K562 (cell line): ENCODE measurements around the gene PLOD1. TPM values are rescaled to one million over a fixed set of nuclear protein-coding genes. Genes with fewer than 3 reads are reported as not detected.

Source experiments
- ATF3 ChIP-seq, 2 experiments: fragments of 450-650 bp in 1 of 2; sonication (generic) in 1 of 2; formaldehyde crosslinking in 1 of 2; IDR thresholded peaks in 1 of 2; conservative IDR thresholded peaks in 1 of 2; 2 replicates each; pipeline versions ENCODE4 v1.6.1 to v1.8.1; 2016 to 2023; ENCODE audit warnings: mild to moderate bottlenecking in 2 of 2, moderate library complexity in 2 of 2, inconsistent platforms in 1 of 2, missing genetic modification reagents in 1 of 2
- CHD2 ChIP-seq: IDR thresholded peaks from 2 replicates; pipeline ENCODE4 v1.6.1; 2011; ENCODE audit warnings: low read depth, low read length
- HNRNPH1 ChIP-seq: fragments of 200-400 bp; formaldehyde crosslinking; optimal IDR thresholded peaks from 2 replicates; pipeline ENCODE3; 2017; ENCODE audit warnings: low read depth, mild to moderate bottlenecking, low read length, moderate library complexity
- HOMEZ ChIP-seq: fragments of 250-450 bp; sonication (Bioruptor Pico); IDR thresholded peaks from 2 replicates; pipeline ENCODE4 v1.4.0; 2020; ENCODE audit warnings: mild to moderate bottlenecking, moderate library complexity
- KHSRP ChIP-seq: fragments of 450-650 bp; IDR thresholded peaks from 2 replicates; pipeline ENCODE4 v1.6.1; 2017
- KLF16 ChIP-seq: IDR thresholded peaks from 2 replicates; pipeline ENCODE4 v1.6.1; 2016; ENCODE audit warnings: antibody characterized with exemption
- MXI1 ChIP-seq: IDR thresholded peaks from 2 replicates; pipeline ENCODE4 v1.6.1; 2011; ENCODE audit warnings: low read depth, mild to moderate bottlenecking, improper control_type of control experiment, low read length
- NCOR1 ChIP-seq: fragments of 450-650 bp; IDR thresholded peaks from 2 replicates; pipeline ENCODE4 v1.6.1; 2016; ENCODE audit warnings: mild to moderate bottlenecking, moderate library complexity
- NFE2 ChIP-seq: IDR thresholded peaks from 2 replicates; pipeline ENCODE4 v1.6.1; 2014; ENCODE audit warnings: antibody characterized with exemption, low read depth
- NONO ChIP-seq, 2 experiments: fragments of 200-400 bp in 1 of 2; fragments of 450-650 bp in 1 of 2; formaldehyde crosslinking in 1 of 2; IDR thresholded peaks; 2 replicates each; pipeline ENCODE4 v1.6.1; 2017; ENCODE audit warnings: low read depth in 2 of 2, mild to moderate bottlenecking in 2 of 2, moderate library complexity in 2 of 2, low read length in 1 of 2
- PHF21A ChIP-seq: fragments of 450-650 bp; IDR thresholded peaks from 2 replicates; pipeline ENCODE4 v1.6.1; 2017; ENCODE audit warnings: low read depth, borderline replicate concordance
- PML ChIP-seq: IDR thresholded peaks from 2 replicates; pipeline ENCODE4 v1.6.1; 2012; ENCODE audit warnings: low read length, inconsistent platforms
- POLR3A ChIP-seq: IDR thresholded peaks from 2 replicates; pipeline ENCODE4 v1.6.1; 2011; ENCODE audit warnings: borderline replicate concordance, mild to moderate bottlenecking, moderate library complexity; ENCODE audit not compliant: insufficient read length, insufficient read depth; ENCODE audit errors: extremely low read depth
- RHOXF2B ChIP-seq: fragments of 250-450 bp; sonication (Bioruptor Pico); conservative IDR thresholded peaks from 2 replicates; pipeline ENCODE4 v1.5.1; 2021
- TCFL5 ChIP-seq: fragments of 250-450 bp; sonication (Bioruptor Pico); conservative IDR thresholded peaks from 2 replicates; pipeline ENCODE4 v1.6.1; 2021; ENCODE audit warnings: mild to moderate bottlenecking, moderate library complexity, matching md5 sums
- TEAD2 ChIP-seq: fragments of 450-650 bp; IDR thresholded peaks from 2 replicates; pipeline ENCODE4 v1.6.1; 2016; ENCODE audit warnings: missing genetic modification characterization, control low read depth, missing compliant biosample characterization
- TEAD4 ChIP-seq, 2 experiments: sonication (generic) in 1 of 2; formaldehyde crosslinking in 1 of 2; IDR thresholded peaks; 2 replicates each; pipeline versions ENCODE4 v1.6.1 to v1.8.0; 2012 to 2022; ENCODE audit warnings: borderline replicate concordance in 1 of 2, inconsistent platforms in 1 of 2, low read length in 1 of 2, mild to moderate bottlenecking in 1 of 2, missing genetic modification reagents in 1 of 2
- TRIM24 ChIP-seq, 2 experiments: fragments of 450-650 bp; IDR thresholded peaks; 2 replicates each; pipeline ENCODE4 v1.6.1; 2016
- YBX1 ChIP-seq: fragments of 450-650 bp; IDR thresholded peaks from 2 replicates; pipeline ENCODE4 v1.7.1; 2016; ENCODE audit warnings: mild to moderate bottlenecking
- ZBTB1 ChIP-seq: sonication (generic); formaldehyde crosslinking; IDR thresholded peaks from 2 replicates; pipeline ENCODE4 v1.8.1; 2023; ENCODE audit warnings: missing genetic modification reagents, low read depth, mild to moderate bottlenecking, borderline replicate concordance
- ZNF212 ChIP-seq: fragments of 450-650 bp; formaldehyde crosslinking; IDR thresholded peaks from 2 replicates; pipeline ENCODE4 v1.4.0; 2020; ENCODE audit warnings: mild to moderate bottlenecking
- ZNF449 ChIP-seq: fragments of 250-450 bp; sonication (Bioruptor Pico); IDR thresholded peaks from 2 replicates; pipeline ENCODE4 v1.8.0; 2022; ENCODE audit warnings: moderate library complexity, mild to moderate bottlenecking, inconsistent platforms
- ZNF584 ChIP-seq: fragments of 200-800 bp; sonication (Bioruptor generic); IDR thresholded peaks from 2 replicates; pipeline ENCODE4 v1.6.1; 2016; ENCODE audit warnings: low read depth, mild to moderate bottlenecking, missing genetic modification characterization, missing compliant biosample characterization
- ZNF699 ChIP-seq: fragments of 250-450 bp; sonication (Bioruptor Pico); IDR thresholded peaks from 2 replicates; pipeline ENCODE4 v1.8.0; 2021; ENCODE audit warnings: mild to moderate bottlenecking, moderate library complexity; ENCODE audit not compliant: insufficient replicate concordance
- ZNF76 ChIP-seq: fragments of 250-450 bp; sonication (Bioruptor Pico); IDR thresholded peaks from 2 replicates; pipeline ENCODE4 v1.4.0; 2020; ENCODE audit warnings: mild to moderate bottlenecking, moderate library complexity, borderline replicate concordance
- ZNF830 ChIP-seq: fragments of 250-450 bp; sonication (Bioruptor Pico); IDR thresholded peaks from 2 replicates; pipeline ENCODE4 v1.5.0; 2021; ENCODE audit warnings: mild to moderate bottlenecking
- polyA plus RNA-seq, 8 experiments: library from polyadenylated mRNA; depleted of rRNA in 4 of 8; stranded (reverse) in 5 of 8; unstranded in 3 of 8; fragments of >200 nt; fragmentation: Nextera tagmentation in 2 of 8; fragmentation: Illumina TruSeq in 1 of 8; extraction: Ambion mirVana in 2 of 8; extraction: Trizol in 1 of 8; gene quantifications; 2 replicates each; pipeline versions ENCODE4 v1.2.1 to v1.2.3, GENCODE V29; 2011 to 2014; ENCODE audit warnings: inconsistent platforms in 1 of 8, missing spikeins in 1 of 8
- total RNA-seq, 7 experiments: library from RNA; depleted of rRNA in 6 of 7; stranded (reverse); fragments of >200 nt in 6 of 7; fragmentation: Illumina TruSeq in 2 of 7; extraction: Trizol in 2 of 7; gene quantifications; 2 replicates each; pipeline versions ENCODE4 v1.2.1 to v1.2.3, GENCODE V29; 2011 to 2021; ENCODE audit warnings: low replicate concordance in 1 of 7

PLOD1 gene
- total and polyA plus RNA-seq, 9 of the 15 experiments (the other 6 are each of a cell fraction or from before 2014, with no cell fraction given), result 16.6 to 90.8 (median 52.7) TPM

GRCh38 chr1:11934302-11935056 is at the start of gene PLOD1 (continued):
- TF ChIP-seq TEAD4 (IDR thresholded peaks at IDR 0.05; ENCODE audit: low read length), result no peak; the same call in 1 of the 2 replicates
- TF ChIP-seq TEAD4 (CRISPR knock-in tag; IDR thresholded peaks at IDR 0.05; ENCODE audit: borderline replicate concordance), result no peak
- TF ChIP-seq TEAD2 (tag), result no peak
- no peak for TF ChIP-seq ZNF212 (CRISPR knock-in tag)
- TF ChIP-seq ZNF449 (CRISPR knock-in tag), result no peak
- TF ChIP-seq CHD2, result 0 out of 2 replicates have a peak, but pooled peaks have one; percentile 8
- no peak for TF ChIP-seq ATF3 (IDR thresholded peaks at IDR 0.05)
- TF ChIP-seq ATF3 (CRISPR knock-in tag; conservative IDR thresholded peaks at IDR 0.05), result no peak
- TF ChIP-seq NONO (IDR thresholded peaks at IDR 0.05; ENCODE audit: low read depth in 2 of 2, low read length in 1 of 2), result peak in 1 of 2 experiments; percentile 28; a peak in 3 of 4 replicates
- TF ChIP-seq ZBTB1 (CRISPR knock-in tag), result no peak
- TF ChIP-seq YBX1, result no peak
- no peak for TF ChIP-seq NCOR1
- no peak; the same call in 1 of the 2 replicates for TF ChIP-seq ZNF584 (CRISPR knock-in tag)
- no peak for TF ChIP-seq ZNF699 (CRISPR knock-in tag)
- TF ChIP-seq ZNF76, result no peak
- no peak for TF ChIP-seq KLF16
- no peak for TF ChIP-seq MXI1
- TF ChIP-seq KHSRP, result no peak
- TF ChIP-seq ZNF830 (CRISPR knock-in tag), result no peak
- no peak for TF ChIP-seq PHF21A
- peak; percentile 58; the same call in 1 of the 2 replicates for TF ChIP-seq PML
- TF ChIP-seq TCFL5 (CRISPR knock-in tag), result no peak
- TF ChIP-seq HOMEZ (CRISPR knock-in tag), result no peak
- TF ChIP-seq POLR3A, result no peak
- no peak for TF ChIP-seq HNRNPH1
- TF ChIP-seq RHOXF2B, result 0 out of 2 replicates have a peak, but pooled peaks have one; percentile 69
- no peak for TF ChIP-seq TRIM24 (IDR thresholded peaks at IDR 0.05)
- TF ChIP-seq NFE2, result 0 out of 2 replicates have a peak, but pooled peaks have one; percentile 2
